ENCODE results near the gene B3GALT6. TPM values are rescaled to one million over a fixed set of nuclear protein-coding genes. Genes with fewer than 3 reads are reported as not detected.

The B3GALT6 gene
- total RNA-seq, 1 experiment from 2014 or later: 27.1 TPM

- WGBS (ENCODE audit: extremely low coverage, insufficient read length, low lambda C conversion rate): no CpG with 5 or more reads among the region's 11 CpGs
- no peak for TF ChIP-seq CTCF (conservative IDR thresholded peaks at IDR 0.05)
- Histone ChIP-seq H3K4ac (ENCODE audit: low read depth, low read length) (no peak overlapping the region), H4K20me1 (ENCODE audit: control insufficient read depth, insufficient read depth, insufficient read length) (no peaks in the 10 kb centered on the region), H3K27ac (ENCODE audit: insufficient read length, low read depth, low read length) (no peak overlapping the region), H2AFZ (ENCODE audit: low read length) (no peak overlapping the region), H3K4me1 (ENCODE audit: insufficient read depth, low read length) (no peaks in the 10 kb centered on the region), H3K9me3 (ENCODE audit: control insufficient read depth, low read depth, low read length) (no peaks in the 10 kb centered on the region), H3K14ac (ENCODE audit: insufficient read depth, low read length) (no peak overlapping the region), H3K79me1 (ENCODE audit: insufficient read depth, low read depth, low read length, poor library complexity, severe bottlenecking) (no peaks in the 10 kb centered on the region), H3T11ph (ENCODE audit: low read length) (no peak overlapping the region), H2BK12ac (ENCODE audit: insufficient read length, low read depth, low read length) (no peak overlapping the region), H3K18ac (ENCODE audit: insufficient read length, low read depth, low read length) (no peak overlapping the region), H3K27me3 (ENCODE audit: insufficient read depth, low read length) (no peaks in the 10 kb centered on the region), H2BK15ac (ENCODE audit: low read depth, low read length) (no peak overlapping the region), H4K91ac (ENCODE audit: insufficient read length, low read depth, low read length) (no peak overlapping the region), H4K5ac (ENCODE audit: insufficient read length, low read depth, low read length) (no peak overlapping the region), H4K8ac (replicated peaks; ENCODE audit: insufficient read length, low read depth, low read length) (no peak overlapping the region), H3K79me2 (ENCODE audit: insufficient read depth, low read length) (no peaks in the 10 kb centered on the region), H2BK5ac (ENCODE audit: insufficient read length, low read length) (no peak overlapping the region), H2BK20ac (ENCODE audit: low read depth, low read length, poor library complexity, severe bottlenecking) (no peak overlapping the region), H2BK120ac (ENCODE audit: low read depth, low read length, poor library complexity, severe bottlenecking) (no peak overlapping the region), H3K9ac (ENCODE audit: extremely low read depth, insufficient read length, low read length) (no peak overlapping the region), H2AK5ac (ENCODE audit: insufficient read length, low read length) (no peak overlapping the region), H3K56ac (ENCODE audit: insufficient read length, low read depth, low read length) (no peak overlapping the region), H3K23me2 (ENCODE audit: insufficient read length, low read depth, low read length, poor library complexity, severe bottlenecking) (no peaks in the 10 kb centered on the region), H3K4me2 (ENCODE audit: insufficient read depth, insufficient read length, low read length) (no peak overlapping the region), H3K23ac (ENCODE audit: insufficient read length, low read depth, low read length) (no peak overlapping the region)
- Mint-ChIP-seq H3K36me3 (ENCODE audit: insufficient read depth in 1 of 3, low read depth in 3 of 3) (peaks cover 5 to 22% (median 21%) of the 10 kb centered on the region in 3 experiments; a peak in 6 of 7 replicates), H3K4me1 (peaks cover 0 to 4% of the 10 kb centered on the region in 2 experiments; a peak in 1 of 4 replicates), H3K4me3 (no peak overlapping the region), H3K9me3 (no peaks in the 10 kb centered on the region), H3K27me3 (ENCODE audit: low read depth) (peaks cover 2% of the 10 kb centered on the region; the same call in 1 of the 2 replicates), H3K27ac (no peak overlapping the region; a peak in 1 of 7 replicates)
- DNase-seq: no peak
Observed at GRCh38 chr1:1215080-1215676, 16.9 kb upstream of the B3GALT6 start.

Data from H9 (cell line).